Measurements from ENCODE around the gene ZYG11A.
A peak's percentile ranks its signal among the peaks of the same experiment; 100 is the strongest.

The ZYG11A gene

GRCh38 chr1:52918201-52918600, 75.6 kb downstream of the ZYG11A start:
- no peak for DNase-seq (ENCODE audit: low spot score)

GRCh38 chr1:52919051-52919722, 76.6 kb downstream of the ZYG11A start:
- DNase-seq (ENCODE audit: low spot score), result no peak

- no peak for DNase-seq (ENCODE audit: low spot score)
These were observed 77.3 kb downstream of the ZYG11A start for GRCh38 chr1:52919723-52920483.

- DNase-seq (ENCODE audit: low spot score), result no peak
These were observed 78.3 kb downstream of the ZYG11A start for GRCh38 chr1:52920791-52921291.

GRCh38 chr1:52925571-52926005, 83.0 kb downstream of the ZYG11A start:
- no peak for DNase-seq (ENCODE audit: low spot score)

- DNase-seq (ENCODE audit: low spot score), result no peak
These were observed 84.3 kb downstream of the ZYG11A start for GRCh38 chr1:52926864-52927211.

GRCh38 chr1:52927212-52928014, 84.9 kb downstream of the ZYG11A start, which contains the start of gene SCP2:
Gene SCP2, plus strand, starts transcription at chr1:52927276. Its CDS starts 121 bp downstream, at chr1:52927397.
- peak; percentile 45 for DNase-seq (ENCODE audit: low spot score)

GRCh38 chr1:52928015-52928404, 85.5 kb downstream of the ZYG11A start:
- no peak for DNase-seq (ENCODE audit: low spot score)

- DNase-seq (ENCODE audit: low spot score), result no peak
These were observed 86.5 kb downstream of the ZYG11A start for GRCh38 chr1:52929019-52929418.

- no peak for DNase-seq (ENCODE audit: low spot score)
These were observed 95.0 kb downstream of the ZYG11A start for GRCh38 chr1:52937433-52938182.

GRCh38 chr1:52938183-52938451, 95.6 kb downstream of the ZYG11A start:
- DNase-seq (ENCODE audit: low spot score), result no peak

- no peak for DNase-seq (ENCODE audit: low spot score)
These were observed 101.4 kb downstream of the ZYG11A start for GRCh38 chr1:52943876-52944416.

GRCh38 chr1:52944566-52944965, 102.0 kb downstream of the ZYG11A start:
- no peak for DNase-seq (ENCODE audit: low spot score)

Measured in COLO829 (cell line).